Common myeloid progenitor, CD34-positive (primary cell): ENCODE results near the gene PLA2G4F.

Experiments used
- CTCF ChIA-PET: fragments of 350-600 bp; sonication (Branson Sonifier 250); formaldehyde crosslinking; loops from one replicate; lab custom pipeline; 2021; ENCODE audit warnings: antibody characterized with exemption; lab: Charles Lee
- POLR2A ChIA-PET: fragments of 350-600 bp; sonication (Branson Sonifier 250); formaldehyde crosslinking; loops from one replicate; lab custom pipeline; 2021; ENCODE audit warnings: antibody characterized with exemption; lab: Charles Lee
- DNase-seq, 3 donors: peaks; one replicate each; pipeline versions ENCODE4 v3.0.0 to v3.0.0-alpha.2; 2013
- H3K27ac ChIP-seq, 2 experiments: 1 replicate in 1 of 2; 2 replicates in 1 of 2; pipeline ENCODE4 v1.7.0; 2013; ENCODE audit warnings: inconsistent platforms in 2 of 2, low read length in 2 of 2, mild to moderate bottlenecking in 2 of 2, low read depth in 1 of 2, moderate library complexity in 1 of 2; ENCODE audit not compliant: severe bottlenecking in 2 of 2, insufficient read depth in 1 of 2, poor library complexity in 1 of 2
- H3K27me3 ChIP-seq, 5 experiments: replicated peaks in 2 of 5; 1 replicate in 3 of 5; 2 replicates in 2 of 5; pipeline versions ENCODE4 v1.6.1 to v1.7.0; 2013; ENCODE audit warnings: low read length in 4 of 5, mild to moderate bottlenecking in 2 of 5, moderate library complexity in 2 of 5, inconsistent platforms in 1 of 5; ENCODE audit not compliant: insufficient read depth in 5 of 5, control insufficient read depth in 4 of 5
- H3K36me3 ChIP-seq, 4 experiments: 1 replicate in 2 of 4; 2 replicates in 2 of 4; pipeline versions ENCODE4 v1.6.1 to v1.7.0; 2013; ENCODE audit warnings: low read length in 3 of 4, control low read depth in 1 of 4, mild to moderate bottlenecking in 1 of 4; ENCODE audit not compliant: control insufficient read depth in 4 of 4, insufficient read depth in 4 of 4
- H3K4me1 ChIP-seq, 4 experiments: 1 replicate in 3 of 4; 2 replicates in 1 of 4; pipeline versions ENCODE4 v1.6.1 to v1.7.1; 2013; ENCODE audit warnings: low read length in 3 of 4, mild to moderate bottlenecking in 3 of 4, control low read depth in 1 of 4, inconsistent platforms in 1 of 4, moderate library complexity in 1 of 4; ENCODE audit not compliant: control insufficient read depth in 4 of 4, insufficient read depth in 4 of 4; ENCODE audit errors: control extremely low read depth in 1 of 4
- H3K4me3 ChIP-seq, 7 experiments: 1 replicate in 4 of 7; 2 replicates in 3 of 7; pipeline versions ENCODE4 v1.5.1 to v1.7.0; 2013; ENCODE audit warnings: mild to moderate bottlenecking in 7 of 7, low read length in 6 of 7, moderate library complexity in 6 of 7, inconsistent platforms in 2 of 7, low read depth in 2 of 7, control low read depth in 1 of 7; ENCODE audit not compliant: insufficient read depth in 4 of 7, control insufficient read depth in 1 of 7; ENCODE audit errors: extremely low read depth in 1 of 7
- H3K9me3 ChIP-seq, 5 experiments: 1 replicate in 4 of 5; 2 replicates in 1 of 5; pipeline versions ENCODE4 v1.6.1 to v1.7.1; 2013; ENCODE audit warnings: low read length in 4 of 5, mild to moderate bottlenecking in 2 of 5, inconsistent platforms in 1 of 5, low read depth in 1 of 5, moderate library complexity in 1 of 5; ENCODE audit not compliant: control insufficient read depth in 4 of 5, insufficient read depth in 2 of 5; ENCODE audit errors: control extremely low read depth in 1 of 5
- WGBS: methylation state at CpG from one replicate; pipeline ENCODE4 v1.1.5; 2013; ENCODE audit not compliant: insufficient coverage; 5-methylcytosine and 5-hydroxymethylcytosine counted together

The PLA2G4F gene

DNA sequence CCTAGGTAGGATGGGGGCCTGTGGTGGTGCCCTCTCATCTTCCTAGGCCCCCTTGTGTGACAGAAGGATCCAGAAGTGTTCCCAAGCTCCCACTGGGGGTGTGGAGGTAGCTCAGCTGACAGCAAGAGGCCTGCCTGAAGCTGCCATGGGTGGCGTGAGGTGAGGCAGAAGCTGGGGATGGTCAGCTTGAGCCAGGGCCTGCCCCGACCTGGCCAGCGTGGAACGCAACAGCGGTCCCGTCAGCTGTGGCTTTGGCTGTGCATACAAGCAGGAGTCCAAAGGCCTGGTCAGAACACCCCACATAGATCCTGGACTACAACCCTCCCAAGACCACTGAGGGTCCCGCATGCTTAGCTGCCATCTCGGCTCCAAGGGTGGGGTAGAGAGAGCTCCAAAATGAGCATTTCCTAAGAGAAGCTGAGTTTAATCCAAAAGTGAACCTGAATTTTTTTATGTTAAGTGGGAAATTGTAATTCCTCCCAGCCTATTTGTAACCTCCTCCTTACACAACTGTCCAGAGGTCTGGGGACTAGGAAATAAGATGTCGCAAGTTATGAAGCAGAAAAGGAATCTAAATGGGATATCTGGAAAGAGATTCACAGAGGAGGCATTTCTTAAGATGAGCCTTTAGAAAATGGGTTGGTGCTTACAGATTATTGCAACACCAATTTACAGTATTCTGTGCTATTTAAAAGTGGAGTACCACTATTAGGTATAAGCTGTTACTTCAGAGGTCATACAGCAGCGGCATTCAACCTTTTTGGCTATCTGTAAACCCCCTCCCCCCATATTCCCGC lies 52.1 kb downstream of the PLA2G4F start:
- ChIA-PET POLR2A (interaction anchor here (0.6 kb wide), 1 partner anchor 42 kb away, joined by 4 read pairs; no protein-coding TSS in a partner anchor), CTCF (interaction anchor here (0.6 to 2.0 kb wide), 7 partner anchors 10 to 304 kb away, joined by 3 to 7 read pairs (median 4); partner anchors contain the start of gene PLA2G4D)
- Histone ChIP-seq H3K4me3 (no peak overlapping the region), H3K27ac (no peak overlapping the region), H3K36me3 (no peaks in the 10 kb centered on the region), H3K27me3 (no peaks in the 10 kb centered on the region), H3K9me3 (no peaks in the 10 kb centered on the region), H3K4me1 (peaks cover 3 to 49% (median 20%) of the 10 kb centered on the region in 4 experiments)
- WGBS, result 96% methylated on average over 8 of the region's 11 CpGs
- no peak for DNase-seq

DNA sequence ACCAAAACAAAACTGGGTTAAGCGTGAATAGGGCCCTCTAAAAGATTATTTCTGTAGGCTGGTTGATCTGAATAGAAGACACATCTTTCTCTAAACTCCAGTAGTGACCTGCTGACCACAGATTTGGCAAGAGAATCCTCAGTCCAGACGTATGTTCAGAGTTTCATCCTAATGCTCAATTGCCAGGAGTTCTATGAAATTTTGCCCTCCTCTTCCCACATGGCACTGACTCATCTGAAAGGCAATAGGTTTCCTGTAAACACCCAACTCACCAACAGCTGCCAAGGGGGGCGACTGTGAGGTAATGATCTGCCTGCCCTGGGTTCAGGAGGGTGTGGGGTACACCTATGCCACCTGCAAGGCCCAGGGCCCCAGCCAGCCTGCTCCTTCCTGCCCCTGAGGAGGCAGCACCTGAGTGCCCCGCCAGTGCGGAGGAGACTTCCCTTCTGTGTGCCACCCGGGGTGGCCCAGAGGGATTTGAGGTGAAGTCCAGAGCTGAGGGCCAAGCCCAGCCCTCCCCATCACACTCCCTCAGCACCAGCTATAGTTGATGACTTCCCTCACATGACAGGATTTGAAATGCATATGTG lies 53.7 kb downstream of the PLA2G4F start:
- ChIA-PET CTCF (interaction anchor here (1.8 to 2.0 kb wide), 3 partner anchors 9 to 39 kb away, joined by 4 to 7 read pairs (median 4); partner anchors contain the start of gene PLA2G4D), POLR2A (no interaction called here)
- Histone ChIP-seq H3K4me3 (no peak overlapping the region), H3K9me3 (no peaks in the 10 kb centered on the region), H3K27me3 (no peaks in the 10 kb centered on the region), H3K4me1 (peaks cover 3 to 37% (median 17%) of the 10 kb centered on the region in 4 experiments), H3K27ac (no peak overlapping the region), H3K36me3 (no peaks in the 10 kb centered on the region)
- no peak for DNase-seq
- WGBS, result 60% methylated on average over 3 of the region's 6 CpGs

DNA sequence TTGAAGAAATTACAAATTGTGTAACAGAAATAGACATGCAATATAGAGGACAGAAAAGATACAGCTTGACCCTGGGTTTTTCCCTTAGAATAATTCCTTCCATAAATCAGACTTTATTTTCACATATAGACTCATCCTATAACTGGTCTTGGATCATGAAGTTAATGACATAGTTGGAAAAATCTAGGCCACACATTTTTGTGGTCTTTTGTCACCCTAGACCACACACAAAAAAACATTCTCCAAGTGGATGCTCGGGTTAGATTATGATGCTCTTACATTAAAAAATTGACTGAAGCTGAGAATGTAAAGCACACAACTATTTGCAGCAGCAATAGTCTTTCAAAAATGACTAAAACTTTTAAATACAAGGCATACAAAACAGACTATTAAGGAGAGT lies 54.6 kb downstream of the PLA2G4F start:
- ChIA-PET CTCF (interaction anchor here (1.8 kb wide), 1 partner anchor 38 kb away, joined by 4 read pairs; no protein-coding TSS in a partner anchor), POLR2A (no interaction called here)
- Histone ChIP-seq H3K27ac (no peak overlapping the region), H3K36me3 (no peaks in the 10 kb centered on the region), H3K4me1 (peaks cover 3 to 37% (median 17%) of the 10 kb centered on the region in 4 experiments), H3K27me3 (no peaks in the 10 kb centered on the region), H3K4me3 (no peak overlapping the region), H3K9me3 (no peaks in the 10 kb centered on the region)
- WGBS, result no CpG with 5 or more reads among the region's 1 CpG
- no peak for DNase-seq

DNA sequence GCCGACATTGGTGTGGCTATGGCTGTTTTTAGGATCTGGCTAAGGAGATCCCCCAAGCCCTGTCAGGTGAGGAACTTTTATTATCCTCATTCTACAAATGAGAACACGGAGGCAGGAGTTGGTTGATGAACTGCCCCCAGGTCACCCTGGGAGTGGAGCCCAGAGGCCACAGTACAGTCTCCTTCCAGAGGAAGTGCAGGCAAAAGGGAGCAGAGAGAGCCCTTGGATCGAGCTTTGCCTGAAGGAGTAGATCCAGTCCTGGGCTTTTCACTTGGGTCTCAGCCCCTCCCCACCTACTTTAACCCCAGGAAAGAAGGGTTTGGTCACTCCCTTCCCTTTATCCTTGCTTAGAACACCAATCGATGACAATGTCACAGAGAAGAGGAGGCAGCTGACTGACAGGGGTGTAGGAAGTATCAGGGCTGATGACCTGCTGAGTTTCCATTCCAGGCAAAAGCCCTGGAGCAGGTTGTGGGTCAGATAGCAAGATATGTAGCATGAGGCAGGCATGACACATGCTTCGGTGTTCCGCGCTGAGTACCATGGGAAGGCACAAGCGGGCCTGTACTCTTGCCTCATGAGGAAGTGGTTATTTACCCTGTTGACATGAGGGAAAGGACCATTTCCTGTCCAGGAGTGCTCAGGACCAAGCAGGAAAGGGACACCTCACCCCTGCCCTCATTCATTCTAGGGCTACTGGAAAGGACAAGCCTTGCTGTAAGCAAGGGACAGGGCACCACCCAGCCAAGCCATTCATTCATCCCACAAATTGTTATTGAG lies 56.2 kb downstream of the PLA2G4F start:
- no peaks in the 10 kb centered on the region for H3K27me3 ChIP-seq
- H3K27ac ChIP-seq, result no peak overlapping the region
- H3K4me3 ChIP-seq, result no peak overlapping the region
- 58% methylated on average over 8 of the region's 8 CpGs for WGBS
- ChIA-PET CTCF (interaction anchor here (1.1 to 2.2 kb wide), 2 partner anchors 19 to 31 kb away, joined by 3 to 6 read pairs; no protein-coding TSS in a partner anchor), POLR2A (no interaction called here)
- H3K9me3 ChIP-seq, result no peaks in the 10 kb centered on the region
- no peaks in the 10 kb centered on the region for H3K36me3 ChIP-seq
- DNase-seq, result peak in 2 of 3 donors; percentile 33 to 53
- H3K4me1 ChIP-seq, result peaks cover 3 to 21% (median 16%) of the 10 kb centered on the region in 4 experiments

DNA sequence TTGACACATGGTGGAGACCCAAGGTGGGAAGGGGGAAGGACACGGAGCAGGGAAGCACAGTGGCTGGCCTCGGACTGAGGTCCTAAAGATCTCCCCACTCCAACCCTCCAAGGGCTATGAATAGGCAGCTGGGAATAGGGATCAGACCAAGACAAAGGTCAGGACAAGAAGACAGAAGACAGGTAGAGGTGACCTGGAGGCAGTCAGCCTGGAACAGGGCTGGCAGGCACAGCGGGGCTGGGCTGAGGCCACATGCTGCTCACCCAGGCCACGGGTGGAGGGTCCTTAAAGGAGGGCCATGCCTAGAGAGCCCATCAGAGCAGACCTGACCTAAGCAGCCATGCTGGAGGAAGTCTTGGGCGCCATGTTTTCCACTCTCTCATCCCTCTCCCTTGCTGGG lies 59.4 kb downstream of the PLA2G4F start:
- no peaks in the 10 kb centered on the region for H3K27me3 ChIP-seq
- ChIA-PET POLR2A (no interaction called here), CTCF (interaction anchor here (0.7 to 1.0 kb wide), 3 partner anchors 14 to 40 kb away, joined by 3 read pairs; no protein-coding TSS in a partner anchor)
- no peaks in the 10 kb centered on the region for H3K9me3 ChIP-seq
- WGBS, result 93% methylated on average over 3 of the region's 5 CpGs
- H3K4me3 ChIP-seq, result no peak overlapping the region
- H3K27ac ChIP-seq, result no peak overlapping the region
- DNase-seq, result no peak
- H3K4me1 ChIP-seq, result peaks cover 0 to 10% (median 9%) of the 10 kb centered on the region in 4 experiments
- H3K36me3 ChIP-seq, result no peaks in the 10 kb centered on the region

DNA sequence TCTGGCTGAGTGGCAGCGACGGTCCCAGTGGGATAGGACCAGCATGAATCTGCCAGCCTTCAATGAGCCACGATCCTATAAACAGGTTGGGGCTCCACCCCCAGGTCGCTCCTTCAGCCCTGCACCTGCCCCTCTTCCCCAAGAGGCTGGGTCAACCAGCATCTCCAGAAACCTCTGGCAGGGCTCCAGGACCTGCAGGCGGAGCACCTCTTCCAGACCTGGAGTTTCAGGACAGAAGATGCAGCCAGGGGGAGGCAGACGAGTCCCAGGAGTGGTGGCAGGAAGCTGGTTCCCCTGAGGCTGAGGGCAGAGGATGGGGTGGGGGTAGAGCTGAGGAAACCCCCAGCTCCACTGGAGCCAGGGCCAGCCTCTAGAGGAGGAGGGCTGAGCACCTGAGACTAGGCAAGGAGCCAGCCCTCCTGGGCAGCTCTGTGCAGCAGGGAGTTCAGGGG lies 61.9 kb downstream of the PLA2G4F start, which contains the start of gene PLA2G4D:
Gene PLA2G4D (minus strand): TSS at position 51 of the 452 bp plus-strand sequence. CDS start 103 bp downstream, outside the sequence.
- no peaks in the 10 kb centered on the region for H3K36me3 ChIP-seq
- no peaks in the 10 kb centered on the region for H3K27me3 ChIP-seq
- ChIA-PET CTCF (interaction anchor here (0.8 to 2.3 kb wide), 3 partner anchors 9 to 12 kb away, joined by 3 to 7 read pairs (median 3); no protein-coding TSS in a partner anchor), POLR2A (interaction anchor here (0.9 kb wide), 1 partner anchor 16 kb away, joined by 3 read pairs; no protein-coding TSS in a partner anchor)
- H3K9me3 ChIP-seq, result no peaks in the 10 kb centered on the region
- H3K4me1 ChIP-seq, result no peaks in the 10 kb centered on the region
- no peak within 1 kb of the TSS for H3K27ac ChIP-seq
- 83% methylated on average over 5 of the region's 6 CpGs for WGBS
- H3K4me3 ChIP-seq, result no peak within 1 kb of the TSS
- no peak for DNase-seq
